Neural progenitor cell (in vitro differentiated cells): ENCODE data around the gene ZNF574.

ENCODE experiments used
- EZH2 ChIP-seq: fragments of 200-600 bp; sonication (generic); IDR thresholded peaks from 2 replicates; pipeline ENCODE4 v1.6.1; 2017; ENCODE audit warnings: antibody characterized with exemption, mild to moderate bottlenecking, moderate library complexity
- EZH2phosphoT487 ChIP-seq: fragments of 200-600 bp; sonication (generic); IDR thresholded peaks from 2 replicates; pipeline ENCODE4 v1.6.1; 2017; ENCODE audit warnings: antibody characterized with exemption
- TF ChIP-seq, protein P1 (sequence below): fragments of 200-600 bp; sonication (generic); IDR thresholded peaks from 2 replicates; pipeline ENCODE4 v1.5.1; 2017; ENCODE audit warnings: antibody characterized with exemption, mild to moderate bottlenecking

DNA sequence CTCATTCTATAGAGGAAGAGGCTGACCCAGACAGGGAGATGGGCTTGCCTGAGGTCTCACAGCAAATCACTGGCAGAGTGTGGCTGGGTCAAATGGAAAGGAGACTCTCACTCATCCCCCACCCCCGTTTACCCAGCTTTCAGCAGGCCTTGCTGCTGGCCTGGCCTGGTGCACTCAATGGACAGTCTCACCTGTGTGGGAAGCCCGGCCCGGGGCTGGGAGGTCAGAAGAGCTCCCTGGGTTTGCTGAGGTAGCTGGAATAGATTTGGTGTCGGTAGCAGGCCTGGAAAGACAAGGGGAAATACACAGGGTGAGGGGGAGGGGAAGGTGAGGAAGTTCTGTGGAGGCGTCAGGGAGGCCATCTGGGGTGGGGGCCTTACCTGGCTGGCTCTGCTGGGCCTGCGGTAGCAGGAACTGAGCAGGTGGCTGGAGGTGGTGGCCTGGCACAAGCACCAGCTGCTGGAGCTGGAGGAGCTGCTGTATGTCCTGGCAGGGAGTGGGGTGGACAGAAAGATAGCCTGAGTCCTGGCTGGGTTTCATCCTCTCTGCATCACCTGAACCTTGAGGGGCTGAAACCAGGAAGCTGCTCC lies 23.5 kb downstream of the ZNF574 start:
- TF ChIP-seq, protein P1, sequence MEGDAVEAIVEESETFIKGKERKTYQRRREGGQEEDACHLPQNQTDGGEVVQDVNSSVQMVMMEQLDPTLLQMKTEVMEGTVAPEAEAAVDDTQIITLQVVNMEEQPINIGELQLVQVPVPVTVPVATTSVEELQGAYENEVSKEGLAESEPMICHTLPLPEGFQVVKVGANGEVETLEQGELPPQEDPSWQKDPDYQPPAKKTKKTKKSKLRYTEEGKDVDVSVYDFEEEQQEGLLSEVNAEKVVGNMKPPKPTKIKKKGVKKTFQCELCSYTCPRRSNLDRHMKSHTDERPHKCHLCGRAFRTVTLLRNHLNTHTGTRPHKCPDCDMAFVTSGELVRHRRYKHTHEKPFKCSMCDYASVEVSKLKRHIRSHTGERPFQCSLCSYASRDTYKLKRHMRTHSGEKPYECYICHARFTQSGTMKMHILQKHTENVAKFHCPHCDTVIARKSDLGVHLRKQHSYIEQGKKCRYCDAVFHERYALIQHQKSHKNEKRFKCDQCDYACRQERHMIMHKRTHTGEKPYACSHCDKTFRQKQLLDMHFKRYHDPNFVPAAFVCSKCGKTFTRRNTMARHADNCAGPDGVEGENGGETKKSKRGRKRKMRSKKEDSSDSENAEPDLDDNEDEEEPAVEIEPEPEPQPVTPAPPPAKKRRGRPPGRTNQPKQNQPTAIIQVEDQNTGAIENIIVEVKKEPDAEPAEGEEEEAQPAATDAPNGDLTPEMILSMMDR, result no peak
- TF ChIP-seq EZH2phosphoT487 (no peak), EZH2 (no peak)
